Body of pancreas (tissue), 4 donors: ENCODE measurements around the gene ACSL4. TPM values are rescaled to one million over a fixed set of nuclear protein-coding genes. Genes with fewer than 3 reads are reported as not detected.

Experiments used
- ATAC-seq: fragments of 150-250 bp; one replicate; pipeline ENCODE4 v1.9.1; 2016
- DNase-seq, 4 donors: peaks; one replicate each; pipeline ENCODE4 v3.0.0-alpha.2; 2019
- H3K27ac ChIP-seq, 4 donors: fragments of 200-600 bp; sonication (generic); 1 replicate in 3 of 4; 2 replicates in 1 of 4; pipeline versions ENCODE4 v1.5.1 to v1.6.1; 2016 to 2019; ENCODE audit warnings: mild to moderate bottlenecking in 1 of 4, mixed read lengths in 1 of 4, moderate library complexity in 1 of 4
- H3K27me3 ChIP-seq, 2 donors: fragments of 200-600 bp; sonication (generic); one replicate each; pipeline ENCODE4 v1.6.0; 2016; ENCODE audit warnings: mild to moderate bottlenecking in 1 of 2
- H3K36me3 ChIP-seq, 2 donors: fragments of 200-600 bp; sonication (generic); replicated peaks in 1 of 2; 2 replicates each; pipeline ENCODE4 v1.5.1; 2016; ENCODE audit warnings: low read depth in 2 of 2; ENCODE audit not compliant: insufficient read depth in 1 of 2
- H3K4me1 ChIP-seq: fragments of 200-600 bp; sonication (generic); one replicate; pipeline ENCODE4 v1.6.0; 2016
- H3K4me3 ChIP-seq, 2 donors: fragments of 200-600 bp; sonication (generic); 1 replicate in 1 of 2; 2 replicates in 1 of 2; pipeline ENCODE4 v1.5.1; 2016 to 2019
- H3K9me3 ChIP-seq, 3 donors: fragments of 200-600 bp; sonication (generic); 1 replicate in 2 of 3; 2 replicates in 1 of 3; pipeline ENCODE4 v1.5.1; 2016
- POLR2A ChIP-seq, 3 donors: fragments of 450-650 bp; IDR thresholded peaks; one replicate each; pipeline ENCODE4 v1.6.1; 2016; ENCODE audit warnings: antibody characterized with exemption in 3 of 3, mild to moderate bottlenecking in 2 of 3
- WGBS, 2 donors: methylation state at CpG; one replicate each; pipeline ENCODE4 v1.1.5; 2017; 5-methylcytosine and 5-hydroxymethylcytosine counted together
- intact Hi-C: fragments of 100-400 bp; cut with DNase I; formaldehyde crosslinking; loops from one replicate; pipeline ENCODE4 v1.15.1; 2023
- total RNA-seq, 2 donors: library from RNA; depleted of rRNA; stranded (reverse); fragments of >200 nt; gene quantifications; one replicate each; pipeline ENCODE4 v1.1.0, GENCODE V29; 2016
- TF ChIP-seq, protein P1 (sequence below), 7 experiments: fragments of 450-650 bp in 4 of 7; fragments of 200-600 bp in 3 of 7; sonication (generic) in 3 of 7; IDR thresholded peaks; one replicate each; pipeline ENCODE4 v1.5.1; 2016 to 2019; ENCODE audit warnings: antibody characterized with exemption in 7 of 7

ACSL4 gene
- total RNA-seq, 2 donors from 2014 or later = 10.5 to 18.9 TPM

DNA sequence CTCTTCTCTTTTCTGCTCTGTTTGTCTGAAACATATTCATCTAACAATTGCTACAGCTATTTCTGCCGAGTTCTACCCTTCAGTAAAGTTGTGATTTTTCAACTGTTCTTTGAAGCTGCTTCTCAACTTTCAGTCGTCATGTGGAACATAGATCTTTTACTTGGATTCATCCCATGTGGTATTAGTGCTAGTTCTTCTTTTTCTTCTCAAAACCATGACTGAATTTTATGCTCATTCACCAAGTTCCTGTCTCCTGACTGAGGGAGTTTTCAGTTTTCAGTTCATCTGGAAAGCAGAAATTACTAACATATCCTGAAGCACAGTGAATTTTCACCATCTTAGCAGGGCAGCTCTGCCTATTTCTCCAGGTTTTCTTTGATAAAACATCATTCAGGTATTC is 12.1 kb downstream of the ACSL4 start:
- TF ChIP-seq POLR2A (IDR thresholded peaks at IDR 0.05) = no peak
- TF ChIP-seq, protein P1, sequence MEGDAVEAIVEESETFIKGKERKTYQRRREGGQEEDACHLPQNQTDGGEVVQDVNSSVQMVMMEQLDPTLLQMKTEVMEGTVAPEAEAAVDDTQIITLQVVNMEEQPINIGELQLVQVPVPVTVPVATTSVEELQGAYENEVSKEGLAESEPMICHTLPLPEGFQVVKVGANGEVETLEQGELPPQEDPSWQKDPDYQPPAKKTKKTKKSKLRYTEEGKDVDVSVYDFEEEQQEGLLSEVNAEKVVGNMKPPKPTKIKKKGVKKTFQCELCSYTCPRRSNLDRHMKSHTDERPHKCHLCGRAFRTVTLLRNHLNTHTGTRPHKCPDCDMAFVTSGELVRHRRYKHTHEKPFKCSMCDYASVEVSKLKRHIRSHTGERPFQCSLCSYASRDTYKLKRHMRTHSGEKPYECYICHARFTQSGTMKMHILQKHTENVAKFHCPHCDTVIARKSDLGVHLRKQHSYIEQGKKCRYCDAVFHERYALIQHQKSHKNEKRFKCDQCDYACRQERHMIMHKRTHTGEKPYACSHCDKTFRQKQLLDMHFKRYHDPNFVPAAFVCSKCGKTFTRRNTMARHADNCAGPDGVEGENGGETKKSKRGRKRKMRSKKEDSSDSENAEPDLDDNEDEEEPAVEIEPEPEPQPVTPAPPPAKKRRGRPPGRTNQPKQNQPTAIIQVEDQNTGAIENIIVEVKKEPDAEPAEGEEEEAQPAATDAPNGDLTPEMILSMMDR (IDR thresholded peaks at IDR 0.05) = no peak
- ATAC-seq (no peak), DNase-seq (no peak)
- Histone ChIP-seq H3K4me1 (no peaks in the 10 kb centered on the region), H3K36me3 (no peaks in the 10 kb centered on the region), H3K27me3 (no peaks in the 10 kb centered on the region), H3K9me3 (no peaks in the 10 kb centered on the region), H3K27ac (no peak overlapping the region), H3K4me3 (no peak overlapping the region)
- WGBS, 2 donors = 79 to 84% methylated on average over 2 of the region's 2 CpGs
- intact Hi-C loops = no loop called here

DNA sequence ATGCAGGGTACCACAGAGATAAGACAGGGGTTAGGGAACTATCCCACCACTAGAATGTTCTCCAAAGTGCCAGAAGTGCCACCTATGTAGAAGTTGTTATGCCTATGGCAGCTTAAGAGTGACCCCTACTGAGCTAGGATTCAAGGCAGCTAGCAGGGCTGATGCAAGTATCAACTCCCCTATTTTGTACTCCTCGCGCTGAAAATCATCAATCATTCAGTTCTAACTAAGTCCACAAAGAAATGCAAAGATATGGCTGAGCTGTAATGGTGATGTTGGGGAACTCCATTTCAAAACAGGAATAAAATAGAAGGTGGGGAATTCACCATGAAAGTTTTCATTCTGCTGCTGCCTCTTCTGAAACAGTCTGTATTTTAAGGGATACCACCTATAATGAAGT is 13.8 kb downstream of the ACSL4 start:
- whole genome bisulfite sequencing, 2 donors = 59 to 68% methylated on average over 2 of the region's 2 CpGs
- H3K4me3 ChIP-seq = no peak overlapping the region
- no peaks in the 10 kb centered on the region for H3K9me3 ChIP-seq
- TF ChIP-seq, protein P1 (IDR thresholded peaks at IDR 0.05) = no peak
- TF ChIP-seq POLR2A (IDR thresholded peaks at IDR 0.05) = no peak
- H3K36me3 ChIP-seq = no peaks in the 10 kb centered on the region
- DNase-seq (no peak), ATAC-seq (no peak)
- H3K27me3 ChIP-seq = no peaks in the 10 kb centered on the region
- intact Hi-C loops = loop anchor here (10.0 kb wide), 2 partner anchors 136 to 166 kb away; no protein-coding TSS in a partner anchor
- H3K27ac ChIP-seq = no peak overlapping the region
- no peaks in the 10 kb centered on the region for H3K4me1 ChIP-seq

DNA sequence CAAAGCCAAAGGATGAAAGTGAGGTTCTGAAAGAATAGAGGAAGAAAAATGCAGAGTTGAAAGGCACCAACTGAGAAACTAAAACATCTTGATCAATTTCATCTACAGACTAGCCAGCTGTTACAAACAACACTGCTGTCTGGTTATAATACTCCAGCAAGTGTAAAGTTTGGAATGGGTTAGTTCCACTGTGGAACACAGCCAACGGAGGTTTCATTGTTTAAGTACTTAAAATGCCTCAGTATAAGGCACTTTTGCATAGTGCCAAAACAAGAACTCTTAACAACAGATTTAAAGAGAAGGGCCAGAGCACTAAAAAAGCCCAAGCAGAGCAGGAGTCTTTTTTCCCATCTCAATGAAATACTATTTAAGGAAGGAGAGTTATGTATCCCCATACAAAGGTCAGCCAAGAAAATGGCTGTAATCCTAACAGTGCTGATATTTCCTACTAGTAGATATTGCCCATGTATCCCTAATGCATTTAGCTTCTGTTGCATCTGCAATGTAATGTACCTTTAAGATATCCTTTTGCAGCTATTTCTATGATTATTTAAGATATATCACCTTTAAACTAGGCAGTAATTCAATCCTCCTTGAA is 16.5 kb downstream of the ACSL4 start:
- WGBS, 2 donors = 14 to 60% methylated on average over 1 of the region's 1 CpG
- Histone ChIP-seq H3K27me3 (no peaks in the 10 kb centered on the region), H3K36me3 (no peaks in the 10 kb centered on the region), H3K4me3 (no peak overlapping the region), H3K4me1 (no peaks in the 10 kb centered on the region), H3K27ac (no peak overlapping the region), H3K9me3 (no peaks in the 10 kb centered on the region)
- DNase-seq = no peak
- no peak for ATAC-seq
- intact Hi-C loops = loop anchor here (10.0 kb wide), 2 partner anchors 138 to 168 kb away; no protein-coding TSS in a partner anchor
- TF ChIP-seq, protein P1 (IDR thresholded peaks at IDR 0.05) = no peak
- no peak for TF ChIP-seq POLR2A (IDR thresholded peaks at IDR 0.05)

DNA sequence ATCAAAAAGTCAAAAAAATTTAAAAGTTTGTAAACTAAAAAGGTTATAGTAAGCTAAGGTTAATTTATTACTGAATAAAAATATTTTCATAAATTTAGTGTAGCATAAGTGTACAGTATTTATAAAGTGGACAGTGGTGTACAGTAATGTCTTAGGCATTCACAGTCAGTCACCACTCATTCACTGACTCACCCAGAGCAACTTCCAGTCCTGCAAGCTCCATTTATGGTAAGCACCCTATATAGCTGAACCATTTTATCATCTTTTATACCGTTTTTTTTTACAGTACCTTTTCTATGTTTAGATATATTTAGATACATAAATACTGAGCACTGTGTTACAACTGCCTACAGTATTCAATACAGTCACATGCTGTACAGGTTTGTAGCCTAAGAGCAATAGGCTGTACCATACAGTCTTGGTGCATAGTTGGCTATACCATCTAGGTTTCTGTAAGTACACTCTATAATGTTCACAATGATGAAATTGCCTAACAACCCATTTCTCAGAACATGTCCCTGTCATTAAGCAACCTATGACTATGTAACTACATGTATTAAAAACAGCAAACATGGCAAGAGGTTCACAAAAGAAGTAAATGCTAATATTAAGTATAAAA is 18.6 kb downstream of the ACSL4 start:
- WGBS, 2 donors = 23 to 29% methylated on average over 1 of the region's 1 CpG
- no peaks in the 10 kb centered on the region for H3K9me3 ChIP-seq
- no peaks in the 10 kb centered on the region for H3K4me1 ChIP-seq
- no peak for ATAC-seq
- intact Hi-C loops = loop anchor here (10.0 kb wide), 2 partner anchors 140 to 170 kb away; no protein-coding TSS in a partner anchor
- no peaks in the 10 kb centered on the region for H3K27me3 ChIP-seq
- TF ChIP-seq POLR2A (IDR thresholded peaks at IDR 0.05) = no peak
- TF ChIP-seq, protein P1 (IDR thresholded peaks at IDR 0.05) = no peak
- DNase-seq = no peak
- H3K4me3 ChIP-seq = no peak overlapping the region
- no peaks in the 10 kb centered on the region for H3K36me3 ChIP-seq
- H3K27ac ChIP-seq = no peak overlapping the region
